GM18858 (cell line): Measurements from ENCODE around the gene MAN2A1.
A peak's percentile ranks its signal among the peaks of the same experiment; 100 is the strongest.
"Not testable (repeated sequence)": the region's sequence is repeated elsewhere in the genome, so short reads cannot be mapped to it uniquely, and the experiment has no call there.

Source experiments
- ATAC-seq: cut with Tn5 transposase; IDR thresholded peaks from one replicate; pipeline ENCODE4 v1.9.1; 2021; ENCODE audit not compliant: unreplicated experiment

MAN2A1 gene

DNA sequence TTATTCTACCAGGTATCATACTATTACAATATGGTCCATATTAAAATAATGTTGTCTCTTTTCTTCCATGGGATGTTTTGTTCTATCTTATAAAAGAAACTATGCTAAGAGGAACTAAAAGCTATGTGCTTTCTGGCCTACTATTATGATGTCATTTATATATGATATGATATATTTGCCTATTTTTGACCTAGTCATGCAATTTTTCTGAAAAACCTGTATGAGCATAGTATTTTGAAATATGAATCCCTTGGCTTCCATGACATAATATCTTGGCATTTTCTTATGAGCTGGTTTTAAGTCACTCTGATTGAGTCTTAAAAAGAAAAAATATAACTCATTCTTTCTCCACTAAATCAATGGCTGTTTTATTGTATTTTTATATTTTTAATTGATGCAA lies 60.7 kb downstream of the MAN2A1 start:
- no peak for ATAC-seq

DNA sequence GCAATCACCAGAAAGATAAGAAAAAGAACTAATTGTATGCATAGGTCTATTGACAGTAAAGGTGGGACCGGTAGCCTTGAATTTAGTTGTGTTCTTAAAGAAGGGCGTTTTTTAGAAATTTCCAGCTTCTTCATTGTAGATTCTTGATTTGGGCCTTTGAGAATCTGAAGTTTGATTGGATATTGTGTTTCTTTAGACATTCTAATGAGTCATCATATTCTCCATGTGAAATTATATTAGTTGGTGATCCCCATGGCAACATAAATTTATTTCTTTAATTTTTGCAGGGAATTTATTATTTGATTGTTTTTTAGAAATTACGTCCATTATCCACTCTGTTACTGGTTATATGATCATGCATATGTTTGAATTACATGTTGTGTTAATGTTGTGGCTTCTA lies 63.6 kb downstream of the MAN2A1 start:
- ATAC-seq: no peak

DNA sequence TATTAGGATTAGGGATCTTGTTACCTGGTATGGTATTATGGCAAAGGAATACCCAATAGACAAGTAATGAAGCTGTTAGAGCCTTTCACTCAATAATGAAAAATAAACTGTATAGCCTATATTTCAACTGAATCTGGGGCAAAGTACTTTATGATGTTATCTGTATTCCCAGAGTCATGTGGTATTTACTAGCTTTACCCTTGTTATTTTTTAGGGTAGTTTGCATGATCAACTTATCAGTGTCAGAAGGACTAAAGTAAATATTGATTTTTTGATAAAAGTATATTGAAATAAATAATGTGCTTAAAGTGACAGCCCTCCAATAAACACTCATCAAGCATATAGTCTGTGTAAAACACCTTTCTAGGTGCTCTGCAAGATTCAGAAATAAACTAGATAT lies 64.6 kb downstream of the MAN2A1 start:
- no peak for ATAC-seq

DNA sequence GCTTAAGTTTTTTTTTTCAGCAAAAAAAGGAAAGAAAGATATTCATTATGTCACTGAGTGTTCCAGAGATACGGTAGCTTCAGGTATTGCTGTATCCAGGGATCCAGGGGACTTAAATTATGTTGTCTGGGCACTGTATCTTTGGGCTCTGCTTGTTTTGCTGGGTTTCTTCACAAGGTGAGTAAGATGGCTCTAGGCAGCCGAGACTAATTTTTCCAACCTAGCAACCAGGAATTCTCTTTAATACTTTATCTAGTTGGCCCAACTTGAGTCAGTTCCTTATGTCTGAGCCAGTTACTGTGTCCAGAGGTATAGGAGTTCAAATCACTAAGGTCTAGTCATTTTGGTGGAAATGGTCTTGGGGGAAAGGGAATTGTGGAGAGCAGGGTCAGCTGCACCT lies 66.0 kb downstream of the MAN2A1 start:
- ATAC-seq: no peak

DNA sequence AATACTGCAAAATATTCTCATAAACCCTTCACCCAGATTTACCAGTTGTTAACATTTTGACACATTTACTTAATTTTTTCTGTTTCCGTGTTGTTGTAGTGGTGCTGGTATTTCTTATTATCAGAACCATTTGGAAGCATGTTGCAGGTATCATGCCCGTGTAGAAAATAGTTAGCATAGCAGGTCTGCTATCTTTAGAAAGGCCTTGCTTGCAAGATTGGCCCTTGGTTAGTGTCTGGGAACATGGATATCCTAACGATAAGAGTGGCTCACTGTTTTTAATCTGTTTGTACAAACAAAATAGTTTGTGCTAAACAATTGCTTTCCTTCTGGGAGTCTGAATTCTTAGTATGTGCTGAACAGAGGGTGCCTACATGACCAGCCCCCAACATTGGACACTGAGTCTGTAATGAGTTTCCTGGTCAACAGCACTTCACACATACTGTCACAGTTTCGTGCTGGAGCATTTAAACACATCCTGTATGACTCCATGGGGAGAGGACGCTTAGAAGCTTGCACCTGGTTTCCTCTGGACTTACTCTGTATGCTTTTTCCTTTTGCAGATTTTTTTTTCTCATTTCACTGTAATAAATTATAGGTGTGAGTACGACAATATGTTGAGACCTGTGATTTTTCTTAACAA lies 66.9 kb downstream of the MAN2A1 start:
- ATAC-seq: no peak

DNA sequence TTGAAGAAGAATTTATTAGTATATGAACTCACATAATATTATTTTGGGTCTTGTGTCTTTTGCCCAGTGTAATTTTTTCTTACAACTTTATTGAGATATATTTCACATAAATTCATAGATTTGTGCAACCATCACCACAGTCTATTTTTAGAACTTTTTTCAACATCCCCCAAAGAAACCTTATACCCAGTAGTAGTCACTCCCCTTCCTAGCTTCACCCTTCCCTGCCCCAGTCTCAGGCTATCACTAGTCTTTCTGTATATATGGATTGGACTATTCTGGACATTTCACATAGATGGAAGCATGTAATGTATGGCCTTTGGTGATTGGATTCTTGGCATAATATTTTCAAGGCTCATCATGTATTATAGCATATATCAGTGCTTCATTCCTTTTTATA lies 67.8 kb downstream of the MAN2A1 start:
- no peak for ATAC-seq

DNA sequence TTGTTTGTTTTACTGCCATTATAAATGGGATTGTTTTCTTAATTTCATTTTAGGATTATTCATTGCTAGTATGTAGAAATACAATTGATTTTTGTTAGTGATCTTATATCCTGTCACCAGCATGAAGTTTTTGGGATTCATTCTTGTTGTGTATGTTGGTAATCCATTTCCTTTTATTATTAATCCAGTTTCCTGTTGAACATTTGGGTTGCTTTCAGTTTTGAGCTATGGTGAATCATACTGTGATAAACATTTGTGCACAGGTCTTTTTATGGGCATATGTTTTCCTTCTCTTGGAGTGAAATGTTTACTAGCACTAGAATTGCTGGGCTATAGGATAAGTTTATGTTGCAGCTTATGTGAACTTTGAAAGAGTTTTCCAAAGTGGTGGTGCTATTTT lies 69.6 kb downstream of the MAN2A1 start:
- ATAC-seq: no peak

DNA sequence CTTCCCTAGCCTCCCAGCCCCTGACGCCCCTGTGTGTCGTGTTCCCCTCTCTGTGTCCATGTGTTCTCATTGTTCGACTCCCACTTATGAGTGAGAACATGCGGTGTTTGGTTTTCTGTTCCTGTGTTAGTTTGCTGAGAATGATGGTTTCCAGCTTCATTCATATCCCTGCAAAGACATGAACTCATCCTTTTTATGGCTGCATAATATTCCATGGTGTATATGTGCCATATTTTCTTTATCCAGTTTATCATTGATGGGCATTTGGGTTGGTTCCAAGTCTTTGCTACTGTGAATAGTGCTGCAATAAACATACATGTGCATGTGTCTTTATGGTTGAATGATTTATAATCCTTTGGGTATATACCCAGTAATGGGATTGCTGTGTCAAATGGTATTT lies 70.4 kb downstream of the MAN2A1 start:
- ATAC-seq: not testable (repeated sequence)

DNA sequence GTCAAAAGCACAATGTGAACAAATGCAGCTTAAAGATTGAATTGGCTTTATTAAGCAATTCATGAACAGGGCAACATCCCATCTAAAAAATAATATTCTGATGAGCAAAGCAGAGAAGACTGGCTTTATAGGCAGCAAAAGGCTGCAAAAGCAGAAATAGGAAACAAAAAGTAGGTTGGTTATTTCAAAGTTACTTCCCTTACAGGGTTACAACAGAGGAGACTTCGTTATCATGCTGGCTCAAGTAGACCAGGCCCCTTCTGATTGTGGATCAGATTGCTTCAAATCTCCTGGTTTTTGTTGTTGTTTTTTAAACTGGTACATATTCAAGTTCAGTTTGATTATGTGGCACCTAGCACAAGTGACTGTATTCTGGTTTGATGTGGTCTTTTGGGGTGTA lies 73.1 kb downstream of the MAN2A1 start:
- no peak for ATAC-seq

DNA sequence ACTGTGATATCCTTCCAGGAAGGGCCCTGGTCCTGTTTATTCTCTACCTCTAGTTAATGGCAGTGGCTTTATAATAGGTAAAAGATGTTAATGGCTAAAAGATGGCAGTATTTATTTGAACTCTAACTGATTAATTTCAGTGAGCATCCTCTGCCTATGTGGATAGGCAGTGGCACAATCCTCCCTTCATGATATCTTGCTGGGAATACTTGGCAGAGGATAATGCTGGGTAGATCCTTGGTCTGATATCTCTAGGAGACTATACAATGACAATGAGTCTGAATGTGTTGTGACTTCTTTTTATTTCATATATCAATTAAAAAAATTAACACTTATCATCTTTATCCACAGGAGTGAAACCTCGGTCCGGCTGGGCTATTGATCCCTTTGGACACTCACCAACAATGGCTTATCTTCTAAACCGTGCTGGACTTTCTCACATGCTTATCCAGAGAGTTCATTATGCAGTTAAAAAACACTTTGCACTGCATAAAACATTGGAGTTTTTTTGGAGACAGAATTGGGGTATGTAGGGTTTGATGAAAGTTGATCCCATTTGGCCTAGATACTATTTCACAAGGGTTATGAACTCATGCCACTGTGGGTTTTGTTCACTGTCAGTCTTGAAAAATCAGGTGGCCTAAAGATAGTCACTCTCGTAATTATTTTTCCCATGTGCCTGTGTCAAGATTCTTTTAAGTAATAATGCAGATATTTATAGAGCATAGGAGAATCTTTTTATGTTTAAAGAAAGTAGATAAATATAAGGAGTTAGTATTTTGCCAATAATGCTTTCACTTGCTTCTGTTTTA lies 77.7 kb downstream of the MAN2A1 start:
- no peak for ATAC-seq

DNA sequence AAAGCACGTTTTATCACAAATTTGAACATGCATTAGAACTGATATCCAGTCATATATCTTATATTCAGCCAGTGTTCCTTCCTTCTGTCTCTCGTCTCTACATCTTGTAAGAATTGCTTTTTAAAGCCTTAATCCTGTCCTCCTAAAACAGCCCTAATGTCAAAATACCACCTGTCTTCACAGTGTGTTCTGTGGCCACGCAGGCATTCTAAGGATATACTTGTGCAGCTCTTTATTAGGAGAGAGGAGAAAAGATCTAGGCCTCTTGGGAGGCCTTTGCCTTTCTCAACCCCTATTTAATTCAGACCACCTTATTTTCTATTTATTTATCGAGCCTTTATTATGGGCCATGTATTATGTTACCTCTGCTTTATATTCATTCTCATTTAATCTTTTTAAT lies 78.3 kb downstream of the MAN2A1 start:
- no peak for ATAC-seq

DNA sequence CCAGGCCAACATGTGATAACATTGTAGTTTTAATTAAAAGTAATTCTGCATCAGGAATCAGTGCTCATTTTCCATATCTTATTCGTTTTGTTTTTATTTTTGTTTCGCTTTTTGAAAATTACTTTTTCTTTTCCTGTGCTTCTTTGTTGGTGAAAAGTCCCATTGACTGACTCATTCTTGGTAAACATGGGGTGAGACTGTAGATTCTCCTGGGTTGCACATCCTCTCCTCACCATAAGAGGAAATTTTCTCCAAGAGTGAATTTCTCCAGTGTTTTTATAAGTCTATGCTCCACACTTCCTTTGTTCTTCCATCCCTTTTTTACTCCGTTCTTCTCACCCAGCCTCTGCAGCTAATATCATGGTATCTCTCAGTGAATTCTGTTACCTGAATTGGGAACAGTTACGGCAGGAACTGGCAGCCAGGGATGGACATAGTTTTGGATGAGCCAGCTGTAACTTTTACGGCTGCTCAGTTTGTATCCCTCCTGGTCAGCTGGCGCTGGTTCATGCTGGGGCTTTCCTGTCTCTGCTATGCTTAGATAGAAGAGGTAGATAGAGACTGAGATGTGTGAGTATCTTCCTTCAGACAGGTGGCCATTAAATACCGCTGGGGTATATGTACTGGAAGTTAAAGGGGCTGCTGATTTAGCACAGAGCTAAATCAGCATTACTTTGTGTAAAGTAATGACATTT lies 80.0 kb downstream of the MAN2A1 start:
- ATAC-seq: no peak

DNA sequence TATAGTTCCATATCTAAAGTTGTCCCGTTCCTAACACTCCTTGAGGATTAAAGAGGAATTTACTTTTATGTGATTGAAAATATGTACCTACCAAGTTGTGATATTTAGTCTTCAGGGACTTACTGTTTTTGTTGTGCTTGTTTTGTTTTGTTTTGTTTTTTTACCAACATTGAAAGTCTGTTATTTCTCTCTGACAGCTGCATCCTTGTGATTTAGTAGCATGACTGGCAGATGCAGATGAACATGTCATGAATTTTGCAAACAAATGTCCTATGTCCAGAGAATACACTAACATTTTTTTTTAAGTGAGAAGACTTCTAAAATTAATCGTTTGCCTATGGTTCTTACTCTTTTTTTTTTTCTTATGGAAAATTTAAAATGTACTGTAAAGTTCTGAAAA lies 85.4 kb downstream of the MAN2A1 start:
- ATAC-seq: no peak

DNA sequence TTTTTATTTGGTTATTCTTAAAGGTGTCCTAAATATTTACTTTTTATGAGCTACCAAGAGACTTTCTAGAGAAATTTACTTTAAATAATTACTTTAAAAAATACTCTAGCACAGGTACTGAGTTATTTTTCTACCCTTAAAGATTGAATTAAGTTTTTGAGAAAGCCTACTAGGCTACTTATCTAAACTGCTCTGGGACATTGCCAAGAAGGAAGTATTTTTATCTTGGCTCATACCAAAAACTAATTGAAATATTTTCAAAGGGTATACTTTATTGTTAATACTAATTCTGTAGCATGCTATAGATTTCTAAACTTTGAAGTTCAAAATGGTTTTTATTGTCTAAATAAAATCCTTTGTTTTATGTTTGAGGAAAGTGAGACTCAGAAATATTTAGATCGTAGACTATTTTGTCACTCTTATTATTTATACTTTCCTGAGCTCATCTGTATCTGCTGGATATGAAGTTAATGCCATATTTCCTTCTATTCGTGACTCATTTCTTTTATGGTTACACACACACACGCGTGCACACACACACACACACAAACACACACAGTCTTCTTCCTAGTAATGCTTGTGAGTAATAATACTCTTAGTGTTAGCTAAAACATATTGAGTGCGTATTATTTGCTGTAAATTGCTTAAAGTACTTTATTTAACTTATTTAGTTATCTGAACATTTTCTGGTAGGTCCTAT lies 89.5 kb downstream of the MAN2A1 start:
- no peak for ATAC-seq

DNA sequence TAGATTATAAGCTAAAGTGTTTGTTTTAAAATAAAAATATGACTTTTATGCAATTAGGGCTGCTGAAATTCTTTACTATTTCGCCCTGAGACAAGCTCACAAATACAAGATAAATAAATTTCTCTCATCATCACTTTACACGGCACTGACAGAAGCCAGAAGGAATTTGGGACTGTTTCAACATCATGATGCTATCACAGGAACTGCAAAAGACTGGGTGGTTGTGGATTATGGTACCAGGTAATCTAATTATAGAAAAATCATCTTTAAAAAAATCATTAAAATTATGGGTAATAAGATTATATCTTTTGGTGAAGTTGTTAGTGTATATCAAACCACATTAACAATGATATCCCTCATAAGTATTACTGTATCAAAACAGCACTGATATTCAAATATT lies 95.0 kb downstream of the MAN2A1 start:
- ATAC-seq: no peak

DNA sequence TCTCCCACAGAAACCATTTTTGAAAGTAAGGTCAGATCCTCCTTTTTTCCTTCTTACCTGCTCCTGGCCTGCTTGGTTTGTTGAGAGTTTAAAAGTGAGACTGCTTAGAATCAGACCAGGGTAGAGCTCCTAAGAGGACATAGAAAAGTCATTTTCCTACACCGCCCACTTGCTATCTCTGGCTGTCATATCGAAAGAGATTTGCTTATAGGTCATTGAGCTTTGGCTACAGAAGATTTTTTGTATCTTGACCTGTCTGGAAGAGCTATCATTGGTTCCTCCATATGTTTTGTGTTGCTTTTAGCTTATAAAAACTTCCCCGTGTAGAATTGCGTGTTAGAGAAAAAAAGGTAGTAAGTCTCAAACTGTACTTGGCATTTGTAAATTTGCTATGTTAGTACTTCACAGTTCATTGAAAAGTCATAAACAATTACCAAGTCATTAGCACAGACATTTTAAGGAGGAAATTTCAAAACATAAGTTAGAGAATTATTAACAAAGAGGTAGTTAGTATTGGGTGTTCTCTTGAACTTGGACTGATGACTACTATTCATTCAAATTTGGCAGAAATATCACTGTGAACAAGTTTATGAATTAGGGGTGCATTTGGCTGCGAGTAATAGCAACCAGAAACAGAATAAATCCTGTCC lies 96.6 kb downstream of the MAN2A1 start:
- no peak for ATAC-seq

DNA sequence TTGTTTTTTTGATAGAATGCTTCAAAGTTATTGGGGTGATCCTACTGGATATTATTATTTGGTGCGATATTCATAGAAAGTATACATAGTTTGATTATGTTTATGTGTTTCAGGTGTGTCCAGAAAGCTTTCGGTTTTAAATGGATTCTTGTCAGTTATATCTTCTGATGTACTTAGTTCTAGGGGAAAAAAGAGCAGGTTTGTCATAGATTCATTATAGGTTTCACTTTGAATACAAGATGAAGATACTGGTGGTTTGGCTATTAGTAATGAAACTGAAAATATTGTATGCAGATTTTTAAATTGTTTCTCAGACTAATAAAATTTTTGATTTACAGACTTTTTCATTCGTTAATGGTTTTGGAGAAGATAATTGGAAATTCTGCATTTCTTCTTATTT lies 98.9 kb downstream of the MAN2A1 start:
- peak; percentile 96 for ATAC-seq

DNA sequence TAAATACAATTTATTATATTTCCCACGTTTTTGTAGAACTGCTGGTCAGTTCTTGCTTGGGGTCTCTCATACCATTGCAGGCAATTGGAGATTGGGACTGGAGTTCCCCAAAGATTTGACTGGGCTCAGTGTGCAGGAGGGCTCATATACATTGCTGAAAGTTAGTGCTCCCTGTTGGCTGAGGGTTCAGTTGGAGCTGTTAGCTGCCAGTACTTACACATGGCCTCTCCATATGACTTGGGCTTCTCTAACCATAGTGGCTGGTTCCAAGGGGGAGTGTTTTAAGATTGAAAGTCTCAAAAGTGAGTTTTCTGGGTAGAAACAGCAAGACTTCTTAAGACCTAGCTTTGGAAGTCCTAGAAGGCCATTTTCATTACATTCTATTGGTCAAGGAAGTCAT lies 102.9 kb downstream of the MAN2A1 start:
- ATAC-seq: no peak

DNA sequence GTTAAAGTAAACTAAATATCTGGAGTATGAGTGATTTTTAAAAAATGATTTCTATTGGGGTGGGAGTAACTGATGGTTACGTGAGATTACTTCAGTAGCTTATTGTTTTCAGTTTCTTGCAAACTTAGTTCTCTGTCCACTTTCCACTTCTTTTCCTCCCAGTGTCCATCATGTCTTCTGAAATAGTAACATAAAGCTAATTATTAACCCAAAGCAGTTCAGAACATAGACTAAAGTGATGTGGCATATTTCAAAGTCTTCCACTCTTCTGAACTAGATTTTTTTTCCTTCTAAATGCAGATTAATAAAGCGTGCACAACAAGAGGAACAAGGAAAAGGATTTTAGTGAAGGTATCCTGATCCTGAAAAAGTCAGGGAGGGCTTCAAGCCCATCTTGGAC lies 114.1 kb downstream of the MAN2A1 start:
- no peak for ATAC-seq

DNA sequence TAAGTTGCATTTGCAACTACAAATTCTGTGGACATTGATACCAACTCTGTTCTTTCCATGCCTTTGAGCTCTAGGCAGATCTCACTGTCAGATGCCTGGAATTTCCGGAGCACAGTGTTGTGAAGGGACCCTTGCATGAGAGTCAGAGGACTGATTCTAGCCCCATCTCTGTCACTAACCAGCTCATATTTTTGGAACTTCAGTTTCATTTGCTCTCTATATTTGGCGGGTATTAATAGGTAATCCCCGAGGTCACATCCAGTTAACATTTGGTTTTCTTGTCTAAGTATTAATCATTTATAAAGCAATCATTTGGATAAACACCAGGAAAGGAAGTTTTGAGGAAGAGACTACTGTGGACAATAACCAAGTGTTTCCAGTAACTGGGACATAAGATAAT lies 115.7 kb downstream of the MAN2A1 start:
- no peak for ATAC-seq

DNA sequence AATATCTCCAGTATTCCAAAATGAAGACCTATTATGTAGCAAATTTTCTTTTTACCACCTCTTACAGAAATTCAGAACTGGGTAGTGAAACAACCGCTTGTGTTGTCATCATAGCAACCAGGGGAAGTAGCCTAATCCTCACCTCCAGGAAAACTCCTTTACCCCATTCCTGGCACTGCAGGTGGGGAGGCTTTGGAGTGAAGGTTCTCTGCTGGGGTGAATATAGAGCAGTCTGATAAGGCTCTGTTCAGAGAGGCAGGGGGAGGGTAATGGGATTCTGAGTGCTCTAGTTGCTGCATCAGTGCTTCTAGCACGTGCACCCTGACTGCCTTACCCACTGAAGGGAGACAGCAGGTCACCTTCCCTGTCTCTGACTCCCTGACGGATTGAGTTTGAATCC lies 116.2 kb downstream of the MAN2A1 start:
- ATAC-seq: no peak
